ENCODE data around the gene PDHA1. TPM values are rescaled to one million over a fixed set of nuclear protein-coding genes. Genes with fewer than 3 reads are reported as not detected.

PDHA1 gene
- total RNA-seq, 1 experiment from 2014 or later = 214 TPM

DNA sequence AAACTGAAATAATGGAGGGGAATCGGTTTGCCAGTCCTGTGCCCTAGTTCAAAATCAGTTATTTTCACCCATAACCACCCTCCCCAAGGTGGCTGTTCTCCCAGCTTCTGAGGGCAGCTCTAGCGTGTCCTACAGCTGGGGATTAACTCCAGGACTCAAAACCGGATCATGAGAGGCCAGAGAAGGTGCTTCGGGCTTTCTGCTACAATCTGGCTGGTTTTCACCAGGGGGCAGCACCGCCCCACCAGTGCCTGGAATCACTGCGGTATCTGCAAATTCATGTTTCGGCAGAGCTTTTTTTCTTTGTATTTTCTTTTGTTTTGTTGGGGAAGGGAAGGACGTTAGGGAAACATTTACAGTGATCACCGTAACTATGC lies 28.4 kb downstream of the PDHA1 start:
- Histone ChIP-seq H2AFZ (ENCODE audit: low read length) (no peak overlapping the region), H3K9ac (ENCODE audit: extremely low read depth, insufficient read length, low read length) (no peak overlapping the region), H4K20me1 (ENCODE audit: control insufficient read depth, insufficient read depth, insufficient read length) (no peaks in the 10 kb centered on the region)

More for the DNA sequence above, 28.4 kb downstream of the PDHA1 start:
- peaks cover 64 to 77% of the 10 kb centered on the region in 2 experiments for H3K9me3 Mint-ChIP-seq
- no CpG with 5 or more reads among the region's 9 CpGs for WGBS (ENCODE audit: extremely low coverage, insufficient read length, low lambda C conversion rate)
- peaks cover 0 to 5% of the 10 kb centered on the region in 2 experiments; a peak in 1 of 4 replicates for H3K4me1 Mint-ChIP-seq
- H3K4me1 ChIP-seq (ENCODE audit: insufficient read depth, low read length) = no peaks in the 10 kb centered on the region
- peaks cover 2% of the 10 kb centered on the region; the same call in 1 of the 2 replicates for H3K27me3 ChIP-seq (ENCODE audit: insufficient read depth, low read length)
- H2BK12ac ChIP-seq (ENCODE audit: insufficient read length, low read depth, low read length) = no peak overlapping the region
- peaks cover 2 to 8% (median 4%) of the 10 kb centered on the region in 3 experiments; a peak in 6 of 7 replicates for H3K36me3 Mint-ChIP-seq (ENCODE audit: insufficient read depth in 1 of 3, low read depth in 3 of 3)
- H3K79me1 ChIP-seq (ENCODE audit: insufficient read depth, low read depth, low read length, poor library complexity, severe bottlenecking) = no peaks in the 10 kb centered on the region
- H2BK20ac ChIP-seq (ENCODE audit: low read depth, low read length, poor library complexity, severe bottlenecking) = no peak overlapping the region
- peaks cover 22% of the 10 kb centered on the region for H3K9me3 ChIP-seq (ENCODE audit: control insufficient read depth, low read depth, low read length)
- no peak overlapping the region for H3K27ac ChIP-seq (ENCODE audit: insufficient read length, low read depth, low read length)
- peaks cover 16% of the 10 kb centered on the region for H3K27me3 Mint-ChIP-seq (ENCODE audit: low read depth)
- TF ChIP-seq, protein P1, sequence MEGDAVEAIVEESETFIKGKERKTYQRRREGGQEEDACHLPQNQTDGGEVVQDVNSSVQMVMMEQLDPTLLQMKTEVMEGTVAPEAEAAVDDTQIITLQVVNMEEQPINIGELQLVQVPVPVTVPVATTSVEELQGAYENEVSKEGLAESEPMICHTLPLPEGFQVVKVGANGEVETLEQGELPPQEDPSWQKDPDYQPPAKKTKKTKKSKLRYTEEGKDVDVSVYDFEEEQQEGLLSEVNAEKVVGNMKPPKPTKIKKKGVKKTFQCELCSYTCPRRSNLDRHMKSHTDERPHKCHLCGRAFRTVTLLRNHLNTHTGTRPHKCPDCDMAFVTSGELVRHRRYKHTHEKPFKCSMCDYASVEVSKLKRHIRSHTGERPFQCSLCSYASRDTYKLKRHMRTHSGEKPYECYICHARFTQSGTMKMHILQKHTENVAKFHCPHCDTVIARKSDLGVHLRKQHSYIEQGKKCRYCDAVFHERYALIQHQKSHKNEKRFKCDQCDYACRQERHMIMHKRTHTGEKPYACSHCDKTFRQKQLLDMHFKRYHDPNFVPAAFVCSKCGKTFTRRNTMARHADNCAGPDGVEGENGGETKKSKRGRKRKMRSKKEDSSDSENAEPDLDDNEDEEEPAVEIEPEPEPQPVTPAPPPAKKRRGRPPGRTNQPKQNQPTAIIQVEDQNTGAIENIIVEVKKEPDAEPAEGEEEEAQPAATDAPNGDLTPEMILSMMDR (conservative IDR thresholded peaks at IDR 0.05) = peak; percentile 78
- H3K79me2 ChIP-seq (ENCODE audit: insufficient read depth, low read length) = no peaks in the 10 kb centered on the region
- no peak overlapping the region for H4K8ac ChIP-seq (replicated peaks; ENCODE audit: insufficient read length, low read depth, low read length)
- no peak overlapping the region for H3T11ph ChIP-seq (ENCODE audit: low read length)
- H2BK15ac ChIP-seq (ENCODE audit: low read depth, low read length) = no peak overlapping the region
- H3K4me3 Mint-ChIP-seq = peak overlapping the region; percentile 61 to 84
- H3K23me2 ChIP-seq (ENCODE audit: insufficient read length, low read depth, low read length, poor library complexity, severe bottlenecking) = peaks cover 9% of the 10 kb centered on the region
- no peak overlapping the region for H2BK5ac ChIP-seq (ENCODE audit: insufficient read length, low read length)
- H3K27ac Mint-ChIP-seq = no peak overlapping the region
- H3K56ac ChIP-seq (ENCODE audit: insufficient read length, low read depth, low read length) = no peak overlapping the region
- no peak overlapping the region for H3K14ac ChIP-seq (ENCODE audit: insufficient read depth, low read length)
- H3K23ac ChIP-seq (ENCODE audit: insufficient read length, low read depth, low read length) = no peak overlapping the region
- peak overlapping the region; percentile 84 for H3K4me2 ChIP-seq (ENCODE audit: insufficient read depth, insufficient read length, low read length)
- DNase-seq = peak; percentile 71
- H3K4ac ChIP-seq (ENCODE audit: low read depth, low read length) = no peak overlapping the region
- H2AK5ac ChIP-seq (ENCODE audit: insufficient read length, low read length) = no peak overlapping the region
- H3K18ac ChIP-seq (ENCODE audit: insufficient read length, low read depth, low read length) = no peak overlapping the region
- no peak overlapping the region for H2BK120ac ChIP-seq (ENCODE audit: low read depth, low read length, poor library complexity, severe bottlenecking)
- no peak overlapping the region for H4K91ac ChIP-seq (ENCODE audit: insufficient read length, low read depth, low read length)
- H4K5ac ChIP-seq (ENCODE audit: insufficient read length, low read depth, low read length) = no peak overlapping the region

Data from H9 (cell line).